Erythroblast (primary cell): Measurements from ENCODE around the gene VIPR2.

Experiments used
- GATA1 ChIP-seq: IDR thresholded peaks from 2 replicates; pipeline ENCODE4 v1.6.1; 2011; ENCODE audit warnings: low read depth, mild to moderate bottlenecking, control low read depth, low read length, moderate library complexity
- POLR2A ChIP-seq: IDR thresholded peaks from 2 replicates; pipeline ENCODE4 v1.6.1; 2011; ENCODE audit warnings: mild to moderate bottlenecking, low read length

DNA sequence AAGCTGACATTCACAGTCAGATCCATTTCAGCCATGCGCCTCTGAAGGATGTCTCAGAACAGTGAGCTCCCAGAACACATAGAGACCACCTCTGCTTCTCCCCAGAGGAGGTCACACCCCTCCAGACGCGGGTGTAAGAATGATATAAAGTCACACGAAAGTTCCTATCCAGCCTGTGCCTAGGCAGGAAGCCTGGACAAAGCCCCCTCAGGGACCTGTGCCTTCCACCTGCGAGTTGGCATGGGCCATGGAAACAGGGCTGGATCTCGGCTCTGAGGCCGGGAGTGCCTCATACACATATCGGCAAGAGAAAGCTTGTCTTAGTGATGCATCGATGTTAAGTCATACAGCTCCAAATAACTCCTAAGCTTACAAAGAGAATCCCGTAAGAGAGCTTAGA, 5.0 kb downstream of the VIPR2 start:
- TF ChIP-seq POLR2A (no peak), GATA1 (no peak)
